GM20000 (cell line): ENCODE results near the gene ARHGAP26.

Source experiments
- DNase-seq: peaks from one replicate; pipeline ENCODE4 v3.0.0; 2012; ENCODE audit warnings: low spot score
- TF ChIP-seq, protein P1 (sequence below): IDR thresholded peaks from 2 replicates; pipeline ENCODE4 v1.5.1; 2012; ENCODE audit warnings: mild to moderate bottlenecking, control low read depth; ENCODE audit errors: extremely low read depth, missing control alignments

Gene ARHGAP26

GRCh38 chr5:142871363-142872193 is 101.4 kb downstream of the ARHGAP26 start:
- TF ChIP-seq, protein P1, sequence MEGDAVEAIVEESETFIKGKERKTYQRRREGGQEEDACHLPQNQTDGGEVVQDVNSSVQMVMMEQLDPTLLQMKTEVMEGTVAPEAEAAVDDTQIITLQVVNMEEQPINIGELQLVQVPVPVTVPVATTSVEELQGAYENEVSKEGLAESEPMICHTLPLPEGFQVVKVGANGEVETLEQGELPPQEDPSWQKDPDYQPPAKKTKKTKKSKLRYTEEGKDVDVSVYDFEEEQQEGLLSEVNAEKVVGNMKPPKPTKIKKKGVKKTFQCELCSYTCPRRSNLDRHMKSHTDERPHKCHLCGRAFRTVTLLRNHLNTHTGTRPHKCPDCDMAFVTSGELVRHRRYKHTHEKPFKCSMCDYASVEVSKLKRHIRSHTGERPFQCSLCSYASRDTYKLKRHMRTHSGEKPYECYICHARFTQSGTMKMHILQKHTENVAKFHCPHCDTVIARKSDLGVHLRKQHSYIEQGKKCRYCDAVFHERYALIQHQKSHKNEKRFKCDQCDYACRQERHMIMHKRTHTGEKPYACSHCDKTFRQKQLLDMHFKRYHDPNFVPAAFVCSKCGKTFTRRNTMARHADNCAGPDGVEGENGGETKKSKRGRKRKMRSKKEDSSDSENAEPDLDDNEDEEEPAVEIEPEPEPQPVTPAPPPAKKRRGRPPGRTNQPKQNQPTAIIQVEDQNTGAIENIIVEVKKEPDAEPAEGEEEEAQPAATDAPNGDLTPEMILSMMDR, result no peak
- no peak for DNase-seq

- TF ChIP-seq, protein P1, result no peak
- DNase-seq, result no peak
These were observed 102.0 kb downstream of the ARHGAP26 start for GRCh38 chr5:142872217-142872616.

DNA sequence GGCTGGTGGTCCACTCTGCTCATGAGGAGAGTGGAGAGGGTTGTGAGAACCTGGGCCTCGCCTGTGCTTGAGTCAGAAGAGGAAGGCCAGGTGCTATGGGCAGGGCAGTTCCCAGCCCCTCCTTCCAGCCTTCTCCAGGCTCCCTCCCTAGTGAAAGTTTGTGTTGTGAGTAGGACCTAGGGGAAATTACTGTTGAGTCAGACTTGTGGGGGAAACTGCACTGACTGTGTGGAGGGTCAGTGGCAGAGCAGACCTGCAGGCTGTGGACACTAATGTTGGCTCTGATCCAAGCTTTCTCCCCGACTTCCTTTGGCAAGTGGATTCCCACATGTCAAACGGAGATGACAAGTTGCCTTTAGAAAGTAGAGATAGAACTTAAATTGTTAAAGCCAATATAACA is 102.6 kb downstream of the ARHGAP26 start:
- DNase-seq, result no peak
- TF ChIP-seq, protein P1, result no peak

DNA sequence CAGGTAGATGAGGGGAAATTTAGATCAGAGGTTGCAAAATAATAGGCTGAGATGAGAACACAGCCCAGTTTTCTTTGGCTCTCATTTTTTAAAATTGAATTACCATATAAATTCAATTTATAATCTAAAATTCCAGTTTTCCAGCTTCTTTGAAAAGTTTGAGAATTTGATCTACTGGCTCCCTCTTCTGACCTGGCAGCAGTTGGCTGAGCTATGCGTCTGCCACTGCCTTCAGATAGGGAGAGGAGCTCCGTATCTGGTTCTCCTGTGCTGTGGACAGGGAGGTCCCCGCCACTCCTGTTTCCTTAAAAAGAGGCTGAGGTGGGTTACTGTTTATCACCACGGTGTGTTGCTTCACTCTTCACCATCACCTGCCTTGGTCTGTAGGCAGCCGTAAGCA is 103.7 kb downstream of the ARHGAP26 start:
- TF ChIP-seq, protein P1, result no peak
- DNase-seq, result no peak

DNA sequence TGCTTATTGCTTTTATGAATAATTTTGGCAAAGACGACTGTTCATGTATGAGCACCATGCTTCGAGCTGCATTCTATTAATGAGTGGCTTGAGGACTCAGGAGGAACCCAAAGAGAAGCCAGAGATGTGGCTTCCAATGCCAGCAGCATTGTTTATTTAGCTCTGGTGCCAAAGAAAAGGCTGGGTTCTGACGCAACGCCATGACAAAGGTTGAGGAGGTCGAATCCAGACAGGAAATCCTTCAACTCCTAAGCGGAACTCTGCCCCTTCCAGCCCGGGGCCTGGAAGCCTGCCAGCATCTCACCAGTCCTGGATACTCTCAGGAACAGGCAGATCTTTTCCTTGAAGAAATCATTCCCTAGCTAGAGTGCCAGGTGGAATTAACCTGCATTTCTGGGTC is 104.4 kb downstream of the ARHGAP26 start:
- TF ChIP-seq, protein P1, result no peak
- no peak for DNase-seq

DNA sequence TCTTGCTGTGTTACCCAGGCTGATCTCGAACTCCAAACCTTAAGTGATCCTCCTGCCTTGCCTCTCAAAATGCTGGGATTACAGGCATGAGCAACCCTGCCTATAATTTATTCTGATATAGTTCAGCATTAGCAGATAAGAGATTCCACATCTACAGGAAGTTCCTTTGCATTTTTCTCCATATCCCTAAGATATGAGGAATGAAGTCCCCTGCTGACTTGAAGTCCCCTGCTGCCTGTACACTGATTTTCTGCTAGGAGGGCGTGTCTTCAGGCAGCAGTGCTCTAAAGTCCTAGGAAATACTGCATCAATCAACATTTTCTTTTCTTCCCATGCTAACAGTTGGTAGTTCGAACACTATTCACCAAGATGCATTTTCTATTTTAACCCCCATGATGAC is 105.8 kb downstream of the ARHGAP26 start:
- TF ChIP-seq, protein P1, result no peak
- DNase-seq, result no peak

- DNase-seq, result no peak
- TF ChIP-seq, protein P1, result no peak
These were observed 106.6 kb downstream of the ARHGAP26 start for GRCh38 chr5:142876817-142877216.
